Choroid plexus epithelial cell (primary cell): ENCODE measurements around the gene PNPLA7.
"Not testable (repeated sequence)": the region's sequence is repeated elsewhere in the genome, so short reads cannot be mapped to it uniquely, and the experiment has no call there.

Experiments
- DNase-seq: peaks from one replicate; pipeline ENCODE4 v3.0.0-alpha.2; 2010; ENCODE audit warnings: low read depth
- H3K4me3 ChIP-seq: 2 replicates; pipeline ENCODE4 v1.5.1; 2011; ENCODE audit warnings: low read depth, mild to moderate bottlenecking, control low read depth, low read length, moderate library complexity
- TF ChIP-seq, protein P1 (sequence below): conservative IDR thresholded peaks from 2 replicates; pipeline ENCODE4 v1.5.1; 2011; ENCODE audit warnings: low read depth, mild to moderate bottlenecking, control low read depth, inconsistent platforms, low read length, moderate library complexity

Gene PNPLA7

GRCh38 chr9:137454597-137455358 is 95.4 kb downstream of the PNPLA7 start:
- TF ChIP-seq, protein P1, sequence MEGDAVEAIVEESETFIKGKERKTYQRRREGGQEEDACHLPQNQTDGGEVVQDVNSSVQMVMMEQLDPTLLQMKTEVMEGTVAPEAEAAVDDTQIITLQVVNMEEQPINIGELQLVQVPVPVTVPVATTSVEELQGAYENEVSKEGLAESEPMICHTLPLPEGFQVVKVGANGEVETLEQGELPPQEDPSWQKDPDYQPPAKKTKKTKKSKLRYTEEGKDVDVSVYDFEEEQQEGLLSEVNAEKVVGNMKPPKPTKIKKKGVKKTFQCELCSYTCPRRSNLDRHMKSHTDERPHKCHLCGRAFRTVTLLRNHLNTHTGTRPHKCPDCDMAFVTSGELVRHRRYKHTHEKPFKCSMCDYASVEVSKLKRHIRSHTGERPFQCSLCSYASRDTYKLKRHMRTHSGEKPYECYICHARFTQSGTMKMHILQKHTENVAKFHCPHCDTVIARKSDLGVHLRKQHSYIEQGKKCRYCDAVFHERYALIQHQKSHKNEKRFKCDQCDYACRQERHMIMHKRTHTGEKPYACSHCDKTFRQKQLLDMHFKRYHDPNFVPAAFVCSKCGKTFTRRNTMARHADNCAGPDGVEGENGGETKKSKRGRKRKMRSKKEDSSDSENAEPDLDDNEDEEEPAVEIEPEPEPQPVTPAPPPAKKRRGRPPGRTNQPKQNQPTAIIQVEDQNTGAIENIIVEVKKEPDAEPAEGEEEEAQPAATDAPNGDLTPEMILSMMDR = no peak
- no peak overlapping the region for H3K4me3 ChIP-seq
- DNase-seq = peak; percentile 42

GRCh38 chr9:137454145-137454596 is 96.0 kb downstream of the PNPLA7 start:
- peak overlapping the region; percentile 38 for H3K4me3 ChIP-seq
- TF ChIP-seq, protein P1 = no peak
- peak; percentile 37 for DNase-seq

GRCh38 chr9:137453643-137454081 is 96.5 kb downstream of the PNPLA7 start:
- DNase-seq = peak; percentile 87
- H3K4me3 ChIP-seq = peak overlapping the region; percentile 54
- TF ChIP-seq, protein P1 = no peak

GRCh38 chr9:137452761-137453642 is 97.2 kb downstream of the PNPLA7 start:
- H3K4me3 ChIP-seq = peak overlapping the region; percentile 54
- DNase-seq = no peak
- TF ChIP-seq, protein P1 = no peak

DNA sequence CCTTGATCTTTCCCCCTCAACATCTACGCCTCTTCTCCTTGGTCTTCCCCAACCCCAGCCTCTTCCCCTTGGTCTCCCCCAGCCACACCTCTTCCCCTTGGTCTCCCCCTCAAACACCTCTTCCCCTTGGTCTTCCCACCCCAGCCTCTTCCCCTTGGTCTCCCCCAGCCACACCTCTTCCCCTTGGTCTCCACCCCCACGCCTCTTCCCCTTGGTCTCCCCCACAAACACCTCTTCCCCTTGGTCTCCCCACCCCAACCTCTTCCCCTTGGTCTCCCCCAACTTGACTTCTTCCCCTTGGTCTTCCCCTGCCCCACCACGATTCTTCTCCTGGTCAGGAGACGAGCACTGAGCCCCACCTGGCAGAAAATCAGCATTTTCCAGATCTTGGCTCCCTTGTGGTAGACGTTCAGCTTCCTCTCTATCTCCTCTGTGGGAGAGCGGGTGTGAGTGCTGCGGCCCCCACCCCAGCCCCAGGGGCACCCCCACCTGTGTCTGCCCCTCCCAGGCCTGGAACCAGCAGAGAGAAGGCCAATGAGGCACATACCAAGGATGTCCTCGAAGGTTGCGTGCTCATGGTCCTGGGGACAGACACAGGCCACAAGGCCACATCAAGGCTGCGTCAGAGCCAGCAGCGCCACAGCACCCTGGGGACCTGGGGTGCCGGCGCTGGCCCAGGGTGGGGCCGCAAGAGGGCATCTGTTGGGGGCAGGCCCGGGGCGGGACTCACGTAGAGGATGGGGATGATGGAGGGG is 98.0 kb downstream of the PNPLA7 start:
- TF ChIP-seq, protein P1 = no peak
- DNase-seq = no peak
- H3K4me3 ChIP-seq = no peak overlapping the region

- not testable (repeated sequence) for H3K4me3 ChIP-seq, DNase-seq
These were observed 98.8 kb downstream of the PNPLA7 start for GRCh38 chr9:137451264-137452005.

- not testable (repeated sequence) for DNase-seq
These were observed 99.5 kb downstream of the PNPLA7 start for GRCh38 chr9:137450539-137451222.

More at GRCh38 chr9:137450539-137451222, 99.5 kb downstream of the PNPLA7 start:
- not testable (repeated sequence) for H3K4me3 ChIP-seq
